ENCODE measurements around the gene AK5.
A peak's percentile ranks its signal among the peaks of the same experiment; 100 is the strongest.
"Not testable (repeated sequence)": the region's sequence is repeated elsewhere in the genome, so short reads cannot be mapped to it uniquely, and the experiment has no call there.

Gene AK5

DNA sequence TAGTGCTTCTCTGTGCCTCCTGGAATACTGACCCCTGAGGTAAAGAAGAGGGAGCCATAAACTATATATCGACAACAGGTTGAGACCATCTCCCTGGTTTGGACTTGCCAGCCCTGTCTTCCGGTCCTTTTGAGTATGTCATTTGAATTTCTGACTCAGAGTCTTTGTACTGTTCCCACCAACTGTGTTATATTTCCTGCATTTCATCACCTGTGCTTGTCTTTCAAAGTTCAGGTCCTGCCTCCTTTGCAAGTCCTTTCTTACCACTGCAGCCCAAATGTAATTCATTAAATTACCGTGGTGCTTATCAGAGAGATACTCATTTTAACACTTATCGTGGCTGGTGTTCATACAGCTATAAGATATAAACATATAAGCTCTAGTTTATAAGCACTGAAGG lies 10.7 kb downstream of the AK5 start:
- no peak overlapping the region for H3K4me3 ChIP-seq (ENCODE audit: low read depth, low read length)
- in situ Hi-C loops (cut with HindIII; ENCODE audit: low sequenced_read_pairs) = no loop called here
- TF ChIP-seq, protein P1, sequence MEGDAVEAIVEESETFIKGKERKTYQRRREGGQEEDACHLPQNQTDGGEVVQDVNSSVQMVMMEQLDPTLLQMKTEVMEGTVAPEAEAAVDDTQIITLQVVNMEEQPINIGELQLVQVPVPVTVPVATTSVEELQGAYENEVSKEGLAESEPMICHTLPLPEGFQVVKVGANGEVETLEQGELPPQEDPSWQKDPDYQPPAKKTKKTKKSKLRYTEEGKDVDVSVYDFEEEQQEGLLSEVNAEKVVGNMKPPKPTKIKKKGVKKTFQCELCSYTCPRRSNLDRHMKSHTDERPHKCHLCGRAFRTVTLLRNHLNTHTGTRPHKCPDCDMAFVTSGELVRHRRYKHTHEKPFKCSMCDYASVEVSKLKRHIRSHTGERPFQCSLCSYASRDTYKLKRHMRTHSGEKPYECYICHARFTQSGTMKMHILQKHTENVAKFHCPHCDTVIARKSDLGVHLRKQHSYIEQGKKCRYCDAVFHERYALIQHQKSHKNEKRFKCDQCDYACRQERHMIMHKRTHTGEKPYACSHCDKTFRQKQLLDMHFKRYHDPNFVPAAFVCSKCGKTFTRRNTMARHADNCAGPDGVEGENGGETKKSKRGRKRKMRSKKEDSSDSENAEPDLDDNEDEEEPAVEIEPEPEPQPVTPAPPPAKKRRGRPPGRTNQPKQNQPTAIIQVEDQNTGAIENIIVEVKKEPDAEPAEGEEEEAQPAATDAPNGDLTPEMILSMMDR (IDR thresholded peaks at IDR 0.05; ENCODE audit: low read depth, low read length, missing control alignments) = no peak
- no peak for DNase-seq (ENCODE audit: low read depth)

DNA sequence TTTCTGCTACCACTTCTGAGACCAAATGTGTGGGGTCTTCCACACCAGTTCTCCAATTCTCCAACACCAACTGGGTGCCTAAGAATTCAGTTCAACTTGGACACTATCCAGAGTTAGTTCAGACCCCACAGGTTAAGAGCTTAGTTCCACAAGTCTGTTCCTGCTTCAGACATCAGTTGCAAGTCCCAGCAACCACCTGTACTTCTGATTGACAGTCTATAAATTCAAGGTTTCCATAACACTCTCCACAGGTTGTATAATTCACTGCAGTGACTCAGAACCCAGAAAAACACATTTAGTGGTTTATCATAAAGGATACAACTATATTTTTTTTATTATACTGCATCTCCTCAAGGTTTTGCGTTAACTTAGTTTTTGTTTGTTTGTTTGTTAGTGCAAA lies 18.7 kb downstream of the AK5 start:
- in situ Hi-C loops (cut with HindIII; ENCODE audit: low sequenced_read_pairs) = no loop called here
- TF ChIP-seq, protein P1 (IDR thresholded peaks at IDR 0.05; ENCODE audit: low read depth, low read length, missing control alignments) = no peak
- H3K4me3 ChIP-seq (ENCODE audit: low read depth, low read length) = no peak overlapping the region
- DNase-seq (ENCODE audit: low read depth) = no peak

DNA sequence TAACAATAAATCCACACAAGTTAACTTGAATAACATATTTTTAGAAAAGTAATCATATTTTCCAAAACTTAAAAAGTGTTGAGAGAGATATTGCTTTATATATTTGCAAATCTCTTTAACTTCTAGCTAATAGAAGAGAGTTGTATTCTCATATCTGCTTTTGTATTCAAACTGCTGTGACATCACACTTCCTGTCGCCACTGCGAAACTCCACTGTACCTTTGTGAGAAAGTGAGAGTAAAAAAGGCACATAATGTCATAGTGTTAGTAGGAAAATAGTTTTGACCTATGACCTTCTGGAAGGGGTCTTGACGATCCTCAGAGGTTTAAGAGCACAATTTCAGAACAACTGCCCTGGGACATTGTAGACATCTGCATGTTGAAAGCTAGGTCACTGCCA lies 21.6 kb downstream of the AK5 start:
- TF ChIP-seq, protein P1 (IDR thresholded peaks at IDR 0.05; ENCODE audit: low read depth, low read length, missing control alignments) = no peak
- in situ Hi-C loops (cut with HindIII; ENCODE audit: low sequenced_read_pairs) = no loop called here
- no peak for DNase-seq (ENCODE audit: low read depth)
- no peak overlapping the region for H3K4me3 ChIP-seq (ENCODE audit: low read depth, low read length)

DNA sequence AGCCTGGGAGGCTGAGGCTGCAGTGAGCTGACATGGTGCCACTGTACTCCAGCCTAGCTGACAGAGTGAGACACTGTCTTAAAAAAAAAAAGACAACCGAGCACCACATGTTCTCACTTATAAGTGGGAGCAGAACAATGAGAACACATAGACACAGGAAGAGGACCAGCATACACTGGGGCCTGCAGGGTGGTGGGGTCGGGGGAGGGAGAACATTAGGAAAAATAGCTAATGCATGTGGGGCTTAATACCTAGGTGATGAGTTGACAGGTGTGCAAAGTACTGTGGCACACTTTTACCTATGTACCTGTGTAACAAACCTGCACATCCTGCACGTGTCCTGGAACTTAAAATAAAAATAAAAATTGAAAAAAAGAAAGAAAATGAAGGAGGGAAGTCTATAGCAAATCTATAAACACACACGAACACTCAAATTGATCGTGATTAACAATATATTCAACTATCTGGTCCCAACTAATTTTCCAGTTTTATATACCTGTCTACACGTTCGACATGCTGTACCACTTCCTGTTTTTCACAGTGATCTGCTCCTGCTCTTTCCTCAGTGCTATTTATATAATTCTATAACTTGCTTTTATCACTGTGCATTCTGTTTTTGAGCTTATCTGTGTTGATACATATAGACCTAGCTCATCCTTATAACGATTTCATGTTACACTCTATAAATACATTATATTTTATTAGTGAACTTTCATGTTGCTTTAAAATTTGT lies 27.2 kb downstream of the AK5 start:
- TF ChIP-seq, protein P1 (IDR thresholded peaks at IDR 0.05; ENCODE audit: low read depth, low read length, missing control alignments) = no peak
- no peak overlapping the region for H3K4me3 ChIP-seq (ENCODE audit: low read depth, low read length)
- in situ Hi-C loops (cut with HindIII; ENCODE audit: low sequenced_read_pairs) = no loop called here
- no peak for DNase-seq (ENCODE audit: low read depth)

DNA sequence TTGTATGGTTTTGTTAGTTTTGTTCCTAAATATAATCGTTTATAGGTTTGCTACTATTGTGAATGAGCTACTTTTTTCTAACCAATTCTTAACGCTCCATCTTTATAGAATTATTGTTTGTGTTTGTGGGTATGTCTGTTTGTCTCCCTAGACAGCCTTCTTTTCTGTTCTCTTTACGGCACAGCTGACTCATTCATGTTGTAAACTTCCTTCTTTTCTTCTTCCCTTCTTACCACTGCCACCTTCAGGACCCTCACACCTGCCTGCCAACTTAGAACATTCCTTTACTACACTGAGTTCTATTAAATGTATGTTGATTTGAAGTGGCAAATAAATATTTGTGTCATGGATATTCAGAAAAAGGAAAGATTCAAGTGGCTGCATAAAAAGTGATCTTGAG lies 29.1 kb downstream of the AK5 start:
- in situ Hi-C loops (cut with HindIII; ENCODE audit: low sequenced_read_pairs) = no loop called here
- TF ChIP-seq, protein P1 (IDR thresholded peaks at IDR 0.05; ENCODE audit: low read depth, low read length, missing control alignments) = no peak
- H3K4me3 ChIP-seq (ENCODE audit: low read depth, low read length) = no peak overlapping the region
- DNase-seq (ENCODE audit: low read depth) = no peak

DNA sequence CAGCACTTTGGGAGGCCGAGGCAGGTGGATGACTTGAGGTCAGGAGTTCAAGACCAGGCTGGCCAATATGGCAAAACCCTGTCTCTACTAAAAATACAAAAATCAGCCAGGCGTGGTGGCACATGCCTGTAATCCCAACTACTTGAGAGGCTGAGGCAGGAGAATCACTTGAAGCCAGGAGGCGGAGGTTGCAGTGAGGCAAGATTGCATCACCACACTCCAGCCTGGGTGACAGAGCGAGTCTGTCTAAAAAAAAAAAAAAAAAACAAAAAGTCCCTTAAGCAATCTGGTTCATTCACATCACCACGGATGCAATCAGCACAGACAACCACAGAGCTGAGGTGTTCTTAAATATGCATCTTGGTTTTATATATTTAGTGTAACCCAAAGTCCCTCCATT lies 30.5 kb downstream of the AK5 start:
- H3K4me3 ChIP-seq (ENCODE audit: low read depth, low read length); in situ Hi-C loops (cut with HindIII; ENCODE audit: low sequenced_read_pairs); DNase-seq (ENCODE audit: low read depth): not testable (repeated sequence)

DNA sequence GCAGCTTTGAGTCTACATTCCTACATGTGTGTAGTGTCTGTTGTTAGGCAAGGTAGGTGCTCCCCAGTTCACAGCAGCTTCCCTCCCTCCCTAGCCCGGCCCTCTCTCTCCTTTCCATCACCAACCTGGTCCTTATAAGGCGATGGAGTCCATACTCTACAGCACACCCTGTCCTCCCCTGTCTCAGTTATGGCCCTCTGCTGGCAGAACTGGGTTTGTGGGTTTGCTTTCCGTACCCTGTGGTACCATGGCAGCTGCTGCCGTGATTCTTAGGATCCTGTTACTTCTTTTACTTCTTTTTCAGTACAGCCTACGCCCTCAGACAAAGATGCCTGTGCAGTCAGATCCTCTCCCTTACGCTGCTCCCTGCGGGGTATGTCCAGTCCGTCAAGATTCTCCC lies 31.7 kb downstream of the AK5 start:
- in situ Hi-C loops (cut with HindIII; ENCODE audit: low sequenced_read_pairs) = no loop called here
- no peak for DNase-seq (ENCODE audit: low read depth)
- H3K4me3 ChIP-seq (ENCODE audit: low read depth, low read length) = no peak overlapping the region
- TF ChIP-seq, protein P1 (IDR thresholded peaks at IDR 0.05; ENCODE audit: low read depth, low read length, missing control alignments) = peak; percentile 38
